Measurements from ENCODE around the gene VPS37D.

DNA sequence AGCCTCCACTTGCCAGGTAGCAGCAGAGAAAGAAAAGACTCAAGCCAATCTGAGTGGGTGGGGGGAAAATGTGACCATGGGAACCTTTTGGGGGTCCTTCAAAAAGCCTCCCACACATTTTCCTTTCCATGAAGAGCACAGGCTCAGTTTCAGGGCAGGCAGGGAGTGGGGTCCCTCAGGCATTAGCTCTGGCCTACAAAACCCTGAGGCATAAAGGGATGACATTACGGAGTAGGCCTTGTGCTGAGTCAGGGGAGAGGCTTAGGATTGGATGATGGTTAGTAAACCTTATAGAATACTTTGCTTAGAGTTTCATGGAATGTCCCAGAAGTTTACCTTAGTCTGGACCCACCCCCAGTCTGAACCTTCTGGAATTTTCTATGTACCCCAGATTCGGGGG, 12.1 kb downstream of the VPS37D start:
- TF ChIP-seq, protein P1, sequence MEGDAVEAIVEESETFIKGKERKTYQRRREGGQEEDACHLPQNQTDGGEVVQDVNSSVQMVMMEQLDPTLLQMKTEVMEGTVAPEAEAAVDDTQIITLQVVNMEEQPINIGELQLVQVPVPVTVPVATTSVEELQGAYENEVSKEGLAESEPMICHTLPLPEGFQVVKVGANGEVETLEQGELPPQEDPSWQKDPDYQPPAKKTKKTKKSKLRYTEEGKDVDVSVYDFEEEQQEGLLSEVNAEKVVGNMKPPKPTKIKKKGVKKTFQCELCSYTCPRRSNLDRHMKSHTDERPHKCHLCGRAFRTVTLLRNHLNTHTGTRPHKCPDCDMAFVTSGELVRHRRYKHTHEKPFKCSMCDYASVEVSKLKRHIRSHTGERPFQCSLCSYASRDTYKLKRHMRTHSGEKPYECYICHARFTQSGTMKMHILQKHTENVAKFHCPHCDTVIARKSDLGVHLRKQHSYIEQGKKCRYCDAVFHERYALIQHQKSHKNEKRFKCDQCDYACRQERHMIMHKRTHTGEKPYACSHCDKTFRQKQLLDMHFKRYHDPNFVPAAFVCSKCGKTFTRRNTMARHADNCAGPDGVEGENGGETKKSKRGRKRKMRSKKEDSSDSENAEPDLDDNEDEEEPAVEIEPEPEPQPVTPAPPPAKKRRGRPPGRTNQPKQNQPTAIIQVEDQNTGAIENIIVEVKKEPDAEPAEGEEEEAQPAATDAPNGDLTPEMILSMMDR (conservative IDR thresholded peaks at IDR 0.05; ENCODE audit: low read length), result no peak
- no peak for TF ChIP-seq EZH2phosphoT487 (IDR thresholded peaks at IDR 0.05; ENCODE audit: borderline replicate concordance)
